B cell (primary cell): ENCODE data around the gene HPN.

Experiments used
- CTCF ChIP-seq: fragments of 200-600 bp; IDR thresholded peaks from one replicate; pipeline ENCODE4 v1.8.0; 2022; ENCODE audit warnings: antibody characterized with exemption, mild to moderate bottlenecking
- EZH2 ChIP-seq: IDR thresholded peaks from 2 replicates; pipeline ENCODE4 v1.6.1; 2012; ENCODE audit warnings: borderline replicate concordance, low read depth, mild to moderate bottlenecking, moderate library complexity, low read length; ENCODE audit not compliant: insufficient read depth, poor library complexity, severe bottlenecking

GRCh38 chr19:35005256-35005977 lies 36.1 kb upstream of the HPN start:
- TF ChIP-seq EZH2: no peak
- no peak for TF ChIP-seq CTCF
